Neuronal stem cell (in vitro differentiated cells): Measurements from ENCODE around the gene MEF2A.

Experiments
- DNase-seq: peaks from one replicate; pipeline ENCODE4 v3.0.0-alpha.2; 2013; ENCODE audit warnings: low spot score
- H2AFZ ChIP-seq: one replicate; pipeline ENCODE4 v1.6.1; 2013; ENCODE audit warnings: mild to moderate bottlenecking, low read length, inconsistent platforms
- H2AK5ac ChIP-seq: 2 replicates; pipeline ENCODE4 v1.6.1; 2013; ENCODE audit warnings: low read depth, mild to moderate bottlenecking, inconsistent platforms, low read length, moderate library complexity, mixed read lengths
- H2BK120ac ChIP-seq: 2 replicates; pipeline ENCODE4 v1.6.1; 2013; ENCODE audit warnings: low read depth, mild to moderate bottlenecking, inconsistent platforms, low read length, moderate library complexity, mixed read lengths
- H2BK12ac ChIP-seq: one replicate; pipeline ENCODE4 v1.6.1; 2013; ENCODE audit warnings: low read length, inconsistent platforms
- H2BK15ac ChIP-seq: 2 replicates; pipeline ENCODE4 v1.6.1; 2013; ENCODE audit warnings: mild to moderate bottlenecking, low read length, inconsistent platforms, mixed read lengths
- H2BK5ac ChIP-seq: one replicate; pipeline ENCODE4 v1.6.1; 2013; ENCODE audit warnings: inconsistent platforms, mild to moderate bottlenecking, low read length, moderate library complexity
- H3K14ac ChIP-seq: one replicate; pipeline ENCODE4 v1.6.1; 2013; ENCODE audit warnings: low read length, inconsistent platforms
- H3K18ac ChIP-seq: 2 replicates; pipeline ENCODE4 v1.6.1; 2013; ENCODE audit warnings: low read length, inconsistent platforms
- H3K23ac ChIP-seq: 2 replicates; pipeline ENCODE4 v1.6.1; 2013; ENCODE audit warnings: low read depth, mild to moderate bottlenecking, mixed read lengths, low read length, inconsistent platforms; ENCODE audit not compliant: poor library complexity
- H3K27ac ChIP-seq: replicated peaks from 3 replicates; pipeline ENCODE4 v1.5.1; 2013; ENCODE audit warnings: low read length, inconsistent platforms
- H3K27me3 ChIP-seq, 3 experiments: 2 replicates each; pipeline ENCODE4 v1.6.1; 2013; ENCODE audit warnings: low read length in 3 of 3, mild to moderate bottlenecking in 2 of 3, inconsistent platforms in 1 of 3, low read depth in 1 of 3, mixed read lengths in 1 of 3, moderate library complexity in 1 of 3; ENCODE audit not compliant: control insufficient read depth in 3 of 3, insufficient read depth in 3 of 3
- H3K36me3 ChIP-seq, 2 donors: replicated peaks in 1 of 2; 2 replicates each; pipeline ENCODE4 v1.6.1; 2013; ENCODE audit warnings: low read length in 2 of 2; ENCODE audit not compliant: control insufficient read depth in 2 of 2, insufficient read depth in 2 of 2
- H3K4ac ChIP-seq: 2 replicates; pipeline ENCODE4 v1.6.1; 2013; ENCODE audit warnings: inconsistent platforms, mild to moderate bottlenecking, low read length, moderate library complexity
- H3K4me1 ChIP-seq, 2 donors: 1 replicate in 1 of 2; 2 replicates in 1 of 2; pipeline ENCODE4 v1.6.1; 2013; ENCODE audit warnings: low read length in 2 of 2, low read depth in 1 of 2; ENCODE audit not compliant: control insufficient read depth in 2 of 2, insufficient read depth in 1 of 2
- H3K4me2 ChIP-seq: one replicate; pipeline ENCODE4 v1.6.1; 2013; ENCODE audit warnings: mild to moderate bottlenecking, low read length, inconsistent platforms; ENCODE audit not compliant: insufficient read depth, poor library complexity, severe bottlenecking
- H3K4me3 ChIP-seq, 2 donors: 2 replicates each; pipeline ENCODE4 v1.5.1; 2013; ENCODE audit warnings: low read length in 2 of 2, mild to moderate bottlenecking in 2 of 2, inconsistent platforms in 1 of 2, moderate library complexity in 1 of 2
- H3K79me1 ChIP-seq: one replicate; pipeline ENCODE4 v1.6.1; 2013; ENCODE audit warnings: low read depth, mild to moderate bottlenecking, inconsistent platforms, low read length, moderate library complexity
- H3K9ac ChIP-seq: one replicate; pipeline ENCODE4 v1.6.1; 2013; ENCODE audit warnings: mild to moderate bottlenecking, low read depth, low read length, inconsistent platforms; ENCODE audit not compliant: poor library complexity
- H3K9me3 ChIP-seq, 2 donors: replicated peaks in 1 of 2; 2 replicates each; pipeline versions ENCODE3 to v1.6.1; 2013; ENCODE audit warnings: low read length in 2 of 2, mild to moderate bottlenecking in 2 of 2, inconsistent platforms in 1 of 2, low read depth in 1 of 2, mixed read lengths in 1 of 2, moderate library complexity in 1 of 2; ENCODE audit not compliant: control insufficient read depth in 2 of 2, insufficient read depth in 1 of 2
- H4K8ac ChIP-seq: one replicate; pipeline ENCODE4 v1.6.1; 2013; ENCODE audit warnings: low read depth, mild to moderate bottlenecking, inconsistent platforms, low read length, moderate library complexity
- H4K91ac ChIP-seq: one replicate; pipeline ENCODE4 v1.6.1; 2013; ENCODE audit warnings: low read length, low read depth, mild to moderate bottlenecking, inconsistent platforms; ENCODE audit not compliant: poor library complexity
- WGBS, 2 donors: extraction: QIAGEN DNeasy Blood & Tissue Kit; methylation state at CpG; one replicate each; pipeline ENCODE4 v1.1.7; 2013; ENCODE audit warnings: missing lambda C conversion rate in 2 of 2, mixed read lengths in 1 of 2; ENCODE audit not compliant: insufficient read length in 2 of 2, insufficient replicate concordance in 1 of 2; ENCODE audit errors: extremely low coverage in 2 of 2; 5-methylcytosine and 5-hydroxymethylcytosine counted together

MEF2A gene

DNA sequence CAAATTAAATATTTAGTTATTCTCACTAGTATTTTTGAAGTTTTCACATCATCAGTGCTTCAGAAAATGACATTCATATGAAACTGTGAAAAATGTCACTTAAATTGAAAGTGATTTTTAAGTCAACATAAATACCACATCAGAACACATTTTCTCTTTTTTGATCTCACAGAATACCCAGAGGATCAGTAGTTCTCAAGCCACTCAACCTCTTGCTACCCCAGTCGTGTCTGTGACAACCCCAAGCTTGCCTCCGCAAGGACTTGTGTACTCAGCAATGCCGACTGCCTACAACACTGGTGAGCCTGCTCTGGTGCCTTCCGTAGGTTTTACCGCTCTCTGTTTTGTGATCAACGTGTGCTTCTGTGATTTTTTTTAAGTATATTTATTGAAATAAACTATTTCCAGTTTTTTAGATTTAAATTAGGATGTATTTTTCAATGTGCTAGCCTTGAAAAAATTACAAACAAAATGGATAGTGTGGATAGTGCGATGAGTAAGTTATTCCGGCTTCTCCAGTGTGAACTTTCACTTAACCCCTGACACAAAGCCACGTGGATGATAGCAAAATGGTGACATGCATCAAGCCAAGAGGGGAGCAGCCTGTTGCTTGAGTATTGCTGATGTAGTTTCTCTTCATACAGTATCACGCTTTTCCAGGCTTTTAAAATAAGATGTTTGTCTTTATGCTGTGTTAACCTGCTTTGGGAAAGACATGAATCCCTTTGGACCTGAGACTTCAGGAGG lies 140.9 kb downstream of the MEF2A start:
- Histone ChIP-seq H2AFZ (no peak overlapping the region), H4K8ac (no peak overlapping the region), H3K4me3 (no peak overlapping the region), H3K9me3 (no peaks in the 10 kb centered on the region), H4K91ac (no peak overlapping the region), H3K18ac (no peak overlapping the region), H3K4me2 (no peak overlapping the region), H2AK5ac (no peak overlapping the region), H2BK5ac (no peak overlapping the region), H3K36me3 (peaks cover 4 to 51% of the 10 kb centered on the region in 2 donors), H2BK15ac (no peak overlapping the region), H2BK12ac (no peak overlapping the region), H3K23ac (no peak overlapping the region), H3K27me3 (no peaks in the 10 kb centered on the region), H3K27ac (no peak overlapping the region), H3K14ac (no peak overlapping the region), H3K4ac (no peak overlapping the region), H2BK120ac (no peak overlapping the region), H3K4me1 (peaks cover 0 to 5% of the 10 kb centered on the region in 2 donors), H3K79me1 (no peaks in the 10 kb centered on the region), H3K9ac (no peak overlapping the region)
- no peak for DNase-seq
- WGBS, 2 donors: no CpG with 5 or more reads among the region's 10 CpGs

DNA sequence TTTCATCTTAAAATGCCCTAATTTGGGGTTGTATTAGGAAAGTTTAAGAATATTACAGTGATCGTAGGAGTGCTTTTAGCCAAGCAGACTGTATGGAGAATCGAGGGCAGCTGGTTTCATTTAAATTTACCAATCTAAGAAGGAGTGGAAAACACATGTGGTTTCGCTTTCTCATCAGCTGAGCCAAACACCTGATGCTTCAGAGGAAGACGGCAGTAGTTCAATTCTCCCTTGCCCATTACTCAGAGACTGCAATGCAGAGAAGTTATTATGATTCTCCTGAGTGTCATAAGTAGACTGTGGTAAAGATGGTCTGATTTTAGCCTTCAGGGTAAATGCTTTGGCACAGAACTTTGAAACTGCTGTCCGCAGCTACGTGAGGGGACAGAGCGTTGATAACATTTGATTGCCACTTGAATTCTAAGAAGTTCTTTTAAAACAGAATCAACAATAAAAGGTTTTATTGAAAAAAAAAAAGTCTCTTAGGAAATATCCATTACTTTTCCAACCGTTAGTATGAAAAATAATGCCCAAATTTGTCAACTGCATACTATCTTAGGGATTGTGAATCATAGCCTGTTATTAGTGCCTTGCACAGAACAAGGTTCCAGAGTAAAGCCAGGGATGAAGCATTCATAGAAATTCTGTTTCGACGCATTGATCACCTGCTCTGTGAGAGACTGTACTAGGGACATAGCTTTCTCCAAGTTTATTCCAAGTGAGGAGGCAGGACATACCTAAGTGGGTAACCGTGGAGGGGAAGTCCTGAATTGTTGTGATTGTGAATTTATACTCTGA lies 141.9 kb downstream of the MEF2A start:
- peaks cover 5 to 60% of the 10 kb centered on the region in 2 donors for H3K36me3 ChIP-seq
- H4K91ac ChIP-seq: no peak overlapping the region
- no peak overlapping the region for H3K18ac ChIP-seq
- H3K27me3 ChIP-seq: no peaks in the 10 kb centered on the region
- peaks cover 0 to 5% of the 10 kb centered on the region in 2 donors for H3K4me1 ChIP-seq
- H2BK15ac ChIP-seq: no peak overlapping the region
- H3K79me1 ChIP-seq: no peaks in the 10 kb centered on the region
- H3K4me2 ChIP-seq: no peak overlapping the region
- no peak for DNase-seq
- H3K9ac ChIP-seq: no peak overlapping the region
- WGBS, 2 donors: no CpG with 5 or more reads among the region's 11 CpGs
- H2AFZ ChIP-seq: no peak overlapping the region
- no peak overlapping the region for H3K4ac ChIP-seq
- H4K8ac ChIP-seq: no peak overlapping the region
- no peak overlapping the region for H3K14ac ChIP-seq
- no peak overlapping the region for H2BK5ac ChIP-seq
- no peak overlapping the region for H3K27ac ChIP-seq
- H3K4me3 ChIP-seq: no peak overlapping the region
- no peak overlapping the region for H2BK12ac ChIP-seq
- no peak overlapping the region for H2BK120ac ChIP-seq
- H3K9me3 ChIP-seq: no peaks in the 10 kb centered on the region
- no peak overlapping the region for H2AK5ac ChIP-seq
- no peak overlapping the region for H3K23ac ChIP-seq

DNA sequence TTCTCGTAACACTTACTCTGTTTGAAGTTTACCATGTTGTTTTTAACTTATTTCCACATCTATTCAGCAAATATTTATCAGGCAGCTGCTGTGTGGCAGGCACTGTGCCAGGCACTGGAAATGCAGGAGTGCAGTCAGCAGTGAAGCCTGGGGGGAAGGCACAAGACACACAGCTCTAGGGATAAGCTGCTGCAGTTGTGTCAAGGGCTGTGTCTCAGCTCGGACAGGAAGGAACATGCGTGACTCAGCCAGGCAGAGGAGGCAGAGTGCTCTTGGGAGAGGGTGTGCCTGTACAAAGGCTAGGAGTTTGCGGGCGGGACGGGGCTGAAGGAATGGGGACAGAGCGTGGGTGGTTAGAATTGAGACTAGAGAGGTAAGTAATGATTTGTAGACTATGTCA lies 142.8 kb downstream of the MEF2A start:
- WGBS, 2 donors: no CpG with 5 or more reads among the region's 7 CpGs
- H2BK120ac ChIP-seq: no peak overlapping the region
- H4K91ac ChIP-seq: no peak overlapping the region
- H2AK5ac ChIP-seq: no peak overlapping the region
- no peak overlapping the region for H3K4ac ChIP-seq
- H3K18ac ChIP-seq: no peak overlapping the region
- peaks cover 7 to 69% of the 10 kb centered on the region in 2 donors for H3K36me3 ChIP-seq
- no peak overlapping the region for H3K4me2 ChIP-seq
- peaks cover 0 to 5% of the 10 kb centered on the region in 2 donors for H3K4me1 ChIP-seq
- no peaks in the 10 kb centered on the region for H3K27me3 ChIP-seq
- H3K9ac ChIP-seq: peak overlapping the region; percentile 64
- no peak overlapping the region for H2BK12ac ChIP-seq
- peak overlapping the region in 1 of 2 donors; percentile 23 for H3K4me3 ChIP-seq
- H3K14ac ChIP-seq: no peak overlapping the region
- no peaks in the 10 kb centered on the region for H3K9me3 ChIP-seq
- no peak overlapping the region for H3K23ac ChIP-seq
- H3K27ac ChIP-seq: no peak overlapping the region
- no peak overlapping the region for H2BK5ac ChIP-seq
- H4K8ac ChIP-seq: no peak overlapping the region
- DNase-seq: no peak
- H2BK15ac ChIP-seq: no peak overlapping the region
- H2AFZ ChIP-seq: no peak overlapping the region
- no peaks in the 10 kb centered on the region for H3K79me1 ChIP-seq

DNA sequence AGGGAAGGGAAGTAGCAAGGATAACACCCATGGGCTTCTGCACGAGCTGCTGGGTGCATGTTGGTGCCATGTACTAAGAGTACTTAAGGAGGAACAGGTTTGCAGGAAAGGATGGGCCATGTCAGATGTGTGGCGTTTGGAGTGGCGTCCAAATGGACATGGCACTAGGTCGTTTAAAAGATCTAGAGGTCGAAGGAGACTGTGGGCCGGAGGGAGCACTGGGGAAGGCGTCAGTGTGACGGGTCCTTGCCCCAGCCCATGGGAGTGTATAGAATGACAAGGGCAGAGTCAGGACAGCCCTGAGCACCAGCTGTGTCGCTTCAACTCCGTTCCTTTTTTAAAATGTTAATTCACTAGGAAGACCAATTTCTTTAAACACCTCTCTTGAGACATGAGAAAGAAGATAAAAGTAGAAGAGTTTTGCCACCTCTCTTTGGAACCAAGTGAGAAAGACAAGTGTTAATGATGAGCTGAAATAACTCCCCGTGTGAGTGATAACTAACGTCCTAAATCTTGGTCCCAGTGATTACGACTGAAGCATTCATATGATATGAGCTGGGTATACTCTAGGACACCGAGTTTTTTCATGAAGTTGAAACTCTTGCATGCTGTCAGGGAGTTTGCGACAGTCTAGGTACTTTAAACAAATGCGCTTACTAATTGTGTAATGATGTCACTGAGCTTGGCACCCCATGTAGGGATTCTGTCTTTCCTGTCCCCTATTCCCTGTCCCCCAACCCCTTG lies 143.6 kb downstream of the MEF2A start:
- Histone ChIP-seq H2BK12ac (no peak overlapping the region), H3K27ac (no peak overlapping the region), H3K27me3 (no peaks in the 10 kb centered on the region), H3K9me3 (no peaks in the 10 kb centered on the region), H3K4me2 (no peak overlapping the region), H3K4ac (no peak overlapping the region), H2BK120ac (no peak overlapping the region), H4K91ac (no peak overlapping the region), H3K36me3 (peaks cover 7 to 78% of the 10 kb centered on the region in 2 donors), H3K18ac (no peak overlapping the region), H4K8ac (no peak overlapping the region), H3K79me1 (no peaks in the 10 kb centered on the region), H3K9ac (no peak overlapping the region), H3K23ac (no peak overlapping the region), H2AK5ac (no peak overlapping the region), H3K4me3 (no peak overlapping the region), H2AFZ (no peak overlapping the region), H2BK15ac (no peak overlapping the region), H3K14ac (no peak overlapping the region), H2BK5ac (no peak overlapping the region), H3K4me1 (peaks cover 0 to 5% of the 10 kb centered on the region in 2 donors)
- WGBS, 2 donors: no CpG with 5 or more reads among the region's 16 CpGs
- DNase-seq: no peak
